GM12865 (cell line): ENCODE results near the gene ELAVL1.
"Not testable (repeated sequence)": the region's sequence is repeated elsewhere in the genome, so short reads cannot be mapped to it uniquely, and the experiment has no call there.

Experiments
- DNase-seq: peaks from one replicate; pipeline ENCODE4 v3.0.0; 2010; ENCODE audit warnings: low read depth
- H3K4me3 ChIP-seq: 2 replicates; pipeline ENCODE4 v1.5.1; 2011; ENCODE audit warnings: mild to moderate bottlenecking, low read depth, low read length, control low read depth
- TF ChIP-seq, protein P1 (sequence below): IDR thresholded peaks from 2 replicates; pipeline ENCODE4 v1.5.1; 2011; ENCODE audit warnings: low read length, control low read depth, low read depth, inconsistent platforms; ENCODE audit not compliant: insufficient read depth; ENCODE audit errors: missing control alignments

ELAVL1 gene

DNA sequence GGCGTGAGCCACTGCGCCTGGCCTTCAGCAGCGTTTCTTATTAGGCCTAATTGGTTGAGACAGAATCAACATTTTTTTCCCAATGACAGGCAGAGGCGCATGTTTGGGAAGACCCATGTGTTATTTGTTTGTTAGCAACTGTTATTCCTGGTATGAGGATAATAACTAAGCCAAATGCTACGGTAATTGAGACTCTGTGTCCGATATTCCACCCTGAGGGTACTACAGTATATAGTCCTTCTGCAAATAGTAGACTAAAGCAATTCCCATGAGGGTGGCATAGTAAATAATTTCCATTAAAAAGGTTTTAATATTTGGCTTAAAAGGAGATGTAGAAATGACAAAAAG, 28.7 kb upstream of the ELAVL1 start:
- DNase-seq: no peak
- no peak overlapping the region for H3K4me3 ChIP-seq
- TF ChIP-seq, protein P1, sequence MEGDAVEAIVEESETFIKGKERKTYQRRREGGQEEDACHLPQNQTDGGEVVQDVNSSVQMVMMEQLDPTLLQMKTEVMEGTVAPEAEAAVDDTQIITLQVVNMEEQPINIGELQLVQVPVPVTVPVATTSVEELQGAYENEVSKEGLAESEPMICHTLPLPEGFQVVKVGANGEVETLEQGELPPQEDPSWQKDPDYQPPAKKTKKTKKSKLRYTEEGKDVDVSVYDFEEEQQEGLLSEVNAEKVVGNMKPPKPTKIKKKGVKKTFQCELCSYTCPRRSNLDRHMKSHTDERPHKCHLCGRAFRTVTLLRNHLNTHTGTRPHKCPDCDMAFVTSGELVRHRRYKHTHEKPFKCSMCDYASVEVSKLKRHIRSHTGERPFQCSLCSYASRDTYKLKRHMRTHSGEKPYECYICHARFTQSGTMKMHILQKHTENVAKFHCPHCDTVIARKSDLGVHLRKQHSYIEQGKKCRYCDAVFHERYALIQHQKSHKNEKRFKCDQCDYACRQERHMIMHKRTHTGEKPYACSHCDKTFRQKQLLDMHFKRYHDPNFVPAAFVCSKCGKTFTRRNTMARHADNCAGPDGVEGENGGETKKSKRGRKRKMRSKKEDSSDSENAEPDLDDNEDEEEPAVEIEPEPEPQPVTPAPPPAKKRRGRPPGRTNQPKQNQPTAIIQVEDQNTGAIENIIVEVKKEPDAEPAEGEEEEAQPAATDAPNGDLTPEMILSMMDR: no peak

DNA sequence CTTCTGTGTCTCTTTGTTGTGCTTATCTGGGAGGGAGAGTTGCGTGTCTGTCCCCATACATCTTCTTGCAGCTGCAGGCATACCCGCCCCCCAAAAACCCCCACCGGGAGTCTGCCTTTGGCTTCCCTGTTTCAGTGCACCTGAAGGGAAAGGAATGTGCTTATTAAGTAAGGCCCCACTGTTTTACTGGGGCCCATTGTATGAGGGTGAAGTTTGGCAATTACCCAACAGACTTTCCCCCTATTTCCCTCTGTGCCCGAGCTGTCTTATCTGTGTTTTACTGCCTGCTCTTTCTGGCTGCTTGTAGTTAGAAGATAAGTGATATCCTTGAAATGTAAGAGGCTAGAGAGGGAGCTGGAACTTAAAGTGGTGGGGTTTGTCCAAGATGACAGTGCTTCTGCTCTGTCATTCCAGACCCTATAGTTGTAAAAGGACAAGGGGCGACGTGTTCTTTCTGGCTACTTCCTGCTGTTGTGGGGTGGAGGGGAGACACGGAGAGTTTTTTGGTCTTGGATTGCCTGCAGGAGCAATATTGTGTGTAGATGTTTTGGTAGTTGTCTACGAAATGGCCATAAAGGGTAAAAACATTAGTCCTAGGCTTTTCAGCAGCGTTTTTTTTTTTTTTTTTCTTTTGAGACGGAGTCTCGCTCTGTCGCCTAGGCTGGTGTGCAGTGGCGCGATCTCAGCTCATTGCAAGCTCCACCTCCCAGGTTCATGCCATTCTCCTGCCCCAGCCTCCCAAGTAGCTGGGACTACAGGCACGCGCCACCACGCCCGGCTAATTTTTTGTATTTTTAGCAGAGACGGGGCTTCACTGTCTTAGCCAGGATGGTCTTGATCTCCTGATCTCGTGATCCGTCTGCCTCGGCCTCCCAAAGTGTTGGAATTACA, 28.1 kb upstream of the ELAVL1 start:
- DNase-seq, H3K4me3 ChIP-seq: not testable (repeated sequence)

DNA sequence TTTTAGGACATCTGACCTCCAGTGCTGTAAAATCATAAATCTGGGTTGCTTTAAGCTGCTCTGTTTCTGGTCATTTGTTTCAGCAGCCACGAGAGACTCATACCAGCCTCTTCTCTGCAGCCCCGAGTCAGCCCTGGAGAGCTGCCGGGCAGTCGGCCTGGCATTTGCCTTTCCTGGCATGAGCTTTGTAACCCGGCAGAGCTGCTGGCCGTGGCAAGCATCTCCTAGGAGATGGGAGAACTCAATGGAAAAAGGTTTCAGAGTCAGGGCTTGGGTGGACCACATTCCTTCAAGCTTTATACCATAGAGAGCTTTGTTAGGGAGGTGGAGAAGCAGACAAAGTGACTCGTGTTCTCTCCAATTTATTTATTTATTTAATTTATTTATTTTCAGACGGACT, 25.5 kb upstream of the ELAVL1 start:
- TF ChIP-seq, protein P1: no peak
- DNase-seq: no peak
- H3K4me3 ChIP-seq: no peak overlapping the region

DNA sequence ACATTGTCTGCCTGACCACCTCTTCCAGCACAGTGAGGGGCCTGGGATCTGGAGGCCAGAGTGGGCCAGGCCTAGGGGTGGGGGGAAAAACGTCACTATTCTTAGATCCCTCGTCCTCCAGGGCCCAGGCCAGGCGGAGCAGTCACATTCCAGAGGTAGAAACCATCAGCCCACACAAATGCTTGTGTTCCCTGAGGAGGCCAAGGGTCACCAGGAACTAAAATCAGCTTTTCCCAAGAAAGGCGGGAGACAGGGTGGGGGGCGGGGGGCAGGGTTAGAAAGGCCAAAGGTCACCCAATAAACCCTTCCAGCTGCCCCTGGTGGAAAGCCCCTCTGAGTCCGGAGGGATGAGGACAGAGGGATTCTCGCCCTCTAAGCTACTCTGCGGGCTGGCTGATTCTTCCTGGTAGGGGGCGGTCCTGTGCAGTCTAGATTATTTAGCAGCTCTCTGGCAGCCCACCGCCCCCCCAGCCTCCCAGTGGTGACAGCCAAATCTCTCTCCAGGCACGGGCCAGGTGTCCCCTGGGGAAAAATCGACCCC, 23.6 kb upstream of the ELAVL1 start:
- TF ChIP-seq, protein P1: no peak
- DNase-seq: no peak
- H3K4me3 ChIP-seq: no peak overlapping the region

DNA sequence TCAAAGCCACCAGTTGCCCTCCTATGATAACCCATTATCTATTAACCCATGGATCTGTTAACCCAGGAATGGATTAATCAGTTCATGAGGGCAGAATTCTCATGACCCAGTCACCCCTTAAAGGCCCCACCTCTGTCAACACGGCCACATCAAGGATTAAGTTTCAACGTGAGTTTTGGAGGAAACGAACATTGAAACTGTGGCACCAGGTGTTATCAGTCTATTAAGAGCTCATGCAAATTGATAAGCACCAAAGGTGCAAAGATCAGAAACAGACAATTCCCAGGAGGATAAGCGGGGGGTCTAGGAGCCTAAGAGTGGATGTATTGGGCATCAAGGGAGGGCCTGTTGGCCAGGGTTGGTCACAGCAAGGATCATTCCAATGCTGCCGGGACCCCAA, 19.9 kb upstream of the ELAVL1 start:
- no peak for DNase-seq
- TF ChIP-seq, protein P1: no peak

DNA sequence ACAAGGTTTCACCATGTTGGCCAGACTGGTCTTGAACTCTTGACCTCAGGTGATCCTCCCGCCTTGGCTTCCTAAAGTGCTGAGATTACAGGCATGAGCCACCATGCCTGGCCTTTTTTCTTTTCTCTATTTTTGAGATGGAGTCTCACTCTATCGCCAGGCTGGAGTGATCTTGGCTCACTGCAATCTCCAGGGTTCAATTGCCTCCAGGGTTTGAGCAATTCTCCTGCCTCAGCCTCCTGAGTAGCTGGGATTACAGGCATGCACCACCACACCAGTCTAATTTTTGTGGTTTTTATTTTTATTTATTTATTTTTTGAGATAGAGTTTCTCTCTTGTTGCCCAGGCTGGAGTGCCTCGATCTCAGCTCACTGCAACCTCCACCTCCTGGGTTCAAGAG, 18.8 kb upstream of the ELAVL1 start:
- DNase-seq, H3K4me3 ChIP-seq: not testable (repeated sequence)

More for the DNA sequence above, 19.9 kb upstream of the ELAVL1 start:
- H3K4me3 ChIP-seq: no peak overlapping the region

DNA sequence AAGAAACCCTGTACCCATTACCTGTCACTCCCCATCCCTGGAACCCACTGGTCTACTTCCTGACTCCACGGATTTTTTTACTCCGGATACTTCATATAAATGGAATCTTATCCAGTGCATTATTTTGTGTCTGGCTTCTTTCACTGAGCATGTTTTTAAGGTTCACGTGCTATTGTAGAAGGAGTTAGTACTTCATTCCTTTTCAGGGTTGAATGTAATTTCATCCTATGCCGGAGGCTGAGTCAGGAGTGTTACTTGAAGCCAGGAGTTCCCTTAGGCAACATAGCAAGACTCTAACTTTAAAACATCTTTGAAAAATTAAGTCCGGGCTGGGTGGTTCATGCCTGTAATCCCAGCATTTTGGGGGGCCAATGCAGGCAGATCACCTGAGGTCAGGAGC, 17.9 kb upstream of the ELAVL1 start:
- TF ChIP-seq, protein P1: no peak
- no peak overlapping the region for H3K4me3 ChIP-seq

DNA sequence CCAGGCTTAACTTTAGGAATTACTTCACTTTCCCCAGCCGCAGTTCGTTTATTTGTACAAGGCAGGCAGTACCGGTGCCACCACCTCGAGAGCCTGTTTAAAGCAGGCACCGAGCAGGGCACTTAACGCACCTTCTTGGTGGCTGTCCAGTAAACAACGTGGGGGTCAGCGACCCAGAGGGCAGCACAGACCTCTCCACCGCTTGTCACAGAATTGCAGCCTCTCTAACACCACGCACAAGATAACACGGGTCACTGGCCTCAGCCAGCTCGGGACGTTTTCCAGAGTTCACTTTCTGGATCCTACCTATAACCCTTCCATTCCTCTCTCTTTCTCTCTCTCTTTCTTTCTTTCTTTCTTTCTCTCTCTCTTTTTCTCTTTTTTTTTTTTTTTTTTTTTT, 16.8 kb upstream of the ELAVL1 start:
- no peak for DNase-seq
- H3K4me3 ChIP-seq: no peak overlapping the region
- TF ChIP-seq, protein P1: no peak

More for the DNA sequence above, 17.9 kb upstream of the ELAVL1 start:
- DNase-seq: no peak
